GM18858 (cell line): ENCODE data around the gene RMC1.
"Not testable (repeated sequence)": the region's sequence is repeated elsewhere in the genome, so short reads cannot be mapped to it uniquely, and the experiment has no call there.

Experiments used
- ATAC-seq: cut with Tn5 transposase; IDR thresholded peaks from one replicate; pipeline ENCODE4 v1.9.1; 2021; ENCODE audit not compliant: unreplicated experiment

Gene RMC1

GRCh38 chr18:23553887-23554286, 50.6 kb downstream of the RMC1 start:
- ATAC-seq = no peak

DNA sequence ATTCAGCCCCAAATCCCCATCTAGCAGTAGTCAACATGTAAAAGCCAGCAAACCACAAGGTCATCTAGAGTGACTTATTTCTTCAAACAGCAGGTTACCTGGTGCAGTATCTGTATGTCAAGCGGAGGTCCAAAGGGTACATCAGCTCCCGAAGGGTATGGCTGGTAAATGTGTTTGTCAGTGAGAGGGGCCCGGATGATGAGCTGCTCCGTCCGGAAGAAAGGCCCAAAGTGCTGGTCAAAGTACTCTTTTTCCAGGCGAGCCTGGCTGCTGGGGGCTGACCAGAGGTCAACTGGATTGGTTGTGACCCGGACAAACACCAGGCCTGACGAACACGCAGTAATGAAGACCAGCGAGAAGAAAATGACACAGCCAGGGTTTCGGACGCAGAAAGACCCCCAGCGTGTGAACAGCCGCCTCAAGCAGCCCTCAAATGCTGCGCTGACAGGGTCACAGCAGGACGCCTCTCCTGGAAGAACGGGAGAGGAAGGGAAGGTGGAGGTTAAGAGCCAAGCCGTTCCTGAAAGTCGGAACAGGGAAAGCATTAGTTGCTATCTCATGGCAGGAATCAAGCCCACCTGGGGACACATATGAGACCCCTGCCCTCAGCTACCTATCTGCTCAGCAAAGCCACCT, 53.0 kb downstream of the RMC1 start:
- no peak for ATAC-seq

DNA sequence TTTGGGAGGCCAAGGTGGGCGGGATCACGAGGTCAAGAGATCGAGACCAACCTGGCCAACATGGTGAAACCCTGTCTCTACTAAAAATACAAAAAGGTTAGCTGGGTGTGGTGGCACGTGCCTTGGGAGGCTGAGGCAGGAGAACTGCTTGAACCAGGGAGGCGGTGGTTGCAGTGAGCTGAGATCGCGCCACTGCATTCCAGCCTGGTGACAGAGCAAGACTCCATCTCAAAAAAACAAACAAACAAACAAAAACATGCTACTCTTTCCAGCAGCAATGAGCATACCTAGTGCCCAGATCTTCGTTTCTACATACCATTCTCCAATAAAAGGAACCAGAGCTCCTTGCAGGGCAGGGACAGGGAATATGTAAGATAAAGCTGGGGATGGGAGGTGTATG, 54.2 kb downstream of the RMC1 start:
- not testable (repeated sequence) for ATAC-seq

DNA sequence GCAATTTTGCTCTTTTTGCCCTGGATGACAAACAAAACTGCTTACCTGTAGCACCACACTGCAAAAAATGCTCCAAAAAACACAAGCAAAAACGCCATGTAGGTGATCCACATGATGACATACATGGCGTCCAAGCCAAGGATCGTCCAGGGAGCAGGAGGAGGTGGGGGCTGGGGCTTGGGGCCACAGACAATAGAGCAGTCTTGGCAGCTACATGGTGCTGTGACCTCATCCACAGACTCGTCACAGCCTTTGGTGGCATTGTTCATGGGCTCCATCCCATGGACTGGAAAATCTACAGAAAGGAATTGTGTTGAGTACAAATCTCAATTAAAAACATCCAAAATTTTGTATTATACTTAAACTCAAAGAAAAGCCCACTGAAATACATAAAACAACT, 56.9 kb downstream of the RMC1 start:
- ATAC-seq = no peak

GRCh38 chr18:23563377-23564043, 60.2 kb downstream of the RMC1 start:
- ATAC-seq = no peak

- ATAC-seq = no peak
These were observed 62.7 kb downstream of the RMC1 start for GRCh38 chr18:23565916-23566547.

DNA sequence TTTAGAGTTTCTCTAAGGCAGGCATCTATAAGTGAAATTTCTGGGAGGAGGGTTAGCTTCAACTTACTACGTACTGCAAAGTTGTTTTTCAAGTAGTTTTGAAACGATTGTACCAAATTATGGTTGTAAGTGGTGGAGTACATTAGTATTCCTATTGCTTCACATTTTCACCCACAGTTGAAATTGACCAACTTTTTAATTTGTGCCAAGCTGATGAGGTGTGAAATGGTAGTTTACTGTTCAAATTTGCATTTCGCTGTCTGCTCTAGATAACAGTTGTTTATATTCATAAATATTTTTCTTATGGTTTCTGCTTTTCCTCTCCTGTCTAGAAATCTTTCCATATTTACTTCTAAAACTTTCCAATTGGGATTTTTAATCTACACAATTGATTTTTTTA, 64.4 kb downstream of the RMC1 start:
- ATAC-seq = no peak

- ATAC-seq = no peak
These were observed 65.2 kb downstream of the RMC1 start for GRCh38 chr18:23568281-23569138.

DNA sequence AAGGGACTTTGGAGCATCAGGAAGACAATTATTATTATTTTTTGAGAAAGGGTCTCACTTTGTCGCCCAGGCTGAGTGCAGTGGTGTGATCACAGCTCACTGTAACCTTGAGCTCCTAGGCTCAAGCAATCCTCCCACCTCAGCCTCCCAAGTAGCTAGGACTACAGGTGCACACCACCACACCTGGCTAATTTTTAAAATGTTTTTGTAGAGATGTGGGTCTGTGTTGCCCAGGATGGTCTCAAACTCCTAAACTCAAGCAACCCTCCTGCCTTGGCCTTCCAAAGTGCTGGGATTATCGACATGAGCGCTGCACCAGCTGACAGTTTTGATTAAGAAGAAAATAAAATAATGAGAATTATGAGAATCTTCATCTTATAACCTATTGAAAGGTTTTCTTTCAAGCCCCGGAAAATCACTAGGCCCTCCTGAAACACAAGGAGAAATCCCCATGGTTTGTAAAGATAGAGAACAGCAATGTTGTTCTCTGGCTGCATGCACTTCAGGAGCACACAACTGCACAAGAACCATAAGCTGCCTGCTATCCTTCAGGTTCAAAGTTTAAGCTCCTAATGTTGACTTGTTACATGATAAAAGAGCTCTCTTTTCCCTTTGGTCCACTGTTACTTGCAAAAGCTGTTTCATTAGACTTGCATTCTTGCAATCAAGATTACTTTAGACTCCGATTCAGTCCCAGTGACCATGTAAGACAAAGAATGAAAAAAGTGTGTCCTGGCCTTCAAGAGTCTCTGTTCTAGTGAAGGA, 66.2 kb downstream of the RMC1 start:
- no peak for ATAC-seq

DNA sequence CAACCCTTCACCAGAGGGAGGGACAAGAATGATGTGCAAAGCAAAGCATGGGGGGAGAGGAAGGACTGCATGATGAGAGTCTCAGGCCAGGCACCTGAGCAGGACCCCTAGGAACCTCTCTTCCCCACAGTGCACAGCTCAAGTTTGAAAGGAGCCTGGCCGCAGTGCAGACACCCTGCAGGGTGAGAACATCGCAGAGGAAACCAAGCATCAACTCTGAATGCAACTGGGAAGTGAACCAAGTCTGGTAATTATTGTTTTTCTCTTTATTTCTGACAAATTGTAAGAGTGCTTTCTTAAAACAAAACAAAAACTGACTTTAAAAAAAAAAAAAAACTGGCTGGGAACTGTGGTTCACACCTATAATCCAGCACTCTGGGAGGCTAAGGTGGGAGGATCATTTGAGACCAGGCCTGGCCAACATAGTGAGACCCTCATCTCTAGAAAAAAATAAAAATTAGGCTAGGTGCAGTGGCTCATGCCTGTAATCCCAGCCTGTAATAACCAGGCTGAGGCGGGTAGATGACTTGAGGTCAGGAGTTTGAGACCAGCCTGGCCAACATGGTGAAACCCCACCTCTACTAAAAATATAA, 67.7 kb downstream of the RMC1 start:
- no peak for ATAC-seq

DNA sequence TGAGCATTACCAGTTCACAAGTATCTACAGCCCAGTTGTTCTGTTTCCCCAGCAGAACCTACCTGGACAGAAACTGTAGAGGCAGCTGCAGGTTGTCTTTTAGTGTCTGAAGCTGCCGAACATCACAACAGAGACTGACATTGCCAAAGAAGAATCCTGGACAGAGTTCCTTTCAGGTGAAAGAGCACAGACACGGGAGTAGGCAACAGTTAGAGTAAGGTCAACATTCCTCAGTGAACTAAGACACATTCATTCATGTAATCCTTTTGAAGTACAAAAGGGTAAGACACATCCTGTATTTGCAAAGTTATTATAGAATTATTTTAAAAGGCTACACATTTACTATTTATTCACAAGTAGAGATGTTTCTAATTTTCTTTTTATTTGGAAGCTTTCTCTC, 68.7 kb downstream of the RMC1 start:
- ATAC-seq = no peak

DNA sequence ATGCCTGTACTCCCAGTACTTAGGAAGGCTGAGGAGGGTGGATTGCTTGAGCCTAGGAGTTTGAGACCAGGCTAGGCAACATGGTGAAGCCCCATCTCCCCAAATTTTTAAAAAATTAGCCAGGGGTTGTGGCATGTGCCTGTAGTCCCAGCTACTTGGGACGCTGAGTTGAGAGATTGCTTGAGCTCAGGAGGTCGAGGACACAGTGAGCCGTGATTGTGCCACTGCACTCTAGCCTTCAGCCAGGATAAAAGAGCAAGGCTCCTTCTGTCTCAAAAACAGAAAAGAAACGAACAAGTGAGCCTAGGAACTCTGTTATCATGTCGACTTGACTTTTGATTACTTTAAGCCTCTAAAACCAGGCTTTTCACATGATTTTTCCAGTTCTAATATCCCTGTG, 69.3 kb downstream of the RMC1 start:
- ATAC-seq = no peak

- no peak for ATAC-seq
These were observed 69.7 kb downstream of the RMC1 start for GRCh38 chr18:23573020-23573419.

- no peak for ATAC-seq
These were observed 70.5 kb downstream of the RMC1 start for GRCh38 chr18:23573626-23574431.

GRCh38 chr18:23574611-23575308, 71.4 kb downstream of the RMC1 start:
- ATAC-seq = no peak

GRCh38 chr18:23575309-23575651, 72.0 kb downstream of the RMC1 start:
- no peak for ATAC-seq

- not testable (repeated sequence) for ATAC-seq
These were observed 74.2 kb downstream of the RMC1 start for GRCh38 chr18:23577521-23577920.

GRCh38 chr18:23578067-23578701, 74.9 kb downstream of the RMC1 start:
- no peak for ATAC-seq
